Erythroblast (primary cell): Measurements from ENCODE around the gene LPGAT1.

ENCODE experiments used
- GATA1 ChIP-seq: IDR thresholded peaks from 2 replicates; pipeline ENCODE4 v1.6.1; 2011; ENCODE audit warnings: low read depth, mild to moderate bottlenecking, control low read depth, low read length, moderate library complexity
- POLR2A ChIP-seq: IDR thresholded peaks from 2 replicates; pipeline ENCODE4 v1.6.1; 2011; ENCODE audit warnings: mild to moderate bottlenecking, low read length

GRCh38 chr1:211843507-211844298 is 13.1 kb upstream of the LPGAT1 start:
- TF ChIP-seq POLR2A, result no peak
- TF ChIP-seq GATA1, result no peak
